Measurements from ENCODE around the gene SIRT5.

SIRT5 gene

GRCh38 chr6:13662651-13663334 lies 88.4 kb downstream of the SIRT5 start:
- Histone ChIP-seq H3K36me3 (replicated peaks; ENCODE audit: low read depth, low read length) (no peaks in the 10 kb centered on the region), H3K79me2 (ENCODE audit: low read length) (peaks cover 74% of the 10 kb centered on the region), H2AFZ (ENCODE audit: low read depth, low read length) (no peak overlapping the region), H3K4me2 (ENCODE audit: low read length) (peak overlapping the region; percentile 20; the same call in 1 of the 2 replicates), H3K27ac (ENCODE audit: low read length) (no peak overlapping the region), H3K9ac (ENCODE audit: low read length) (no peak overlapping the region), H3K4me1 (ENCODE audit: low read length) (peaks cover 14% of the 10 kb centered on the region), H4K20me1 (ENCODE audit: insufficient read depth, low read length) (0 out of 2 replicates have a peak, but pooled peaks cover 6% of the 10 kb centered on the region), H3K9me3 (ENCODE audit: insufficient read depth, low read length) (no peaks in the 10 kb centered on the region), H3K4me3 (ENCODE audit: low read length) (no peak overlapping the region), H3K27me3 (ENCODE audit: low read depth, low read length) (no peaks in the 10 kb centered on the region)
- TF ChIP-seq CTCF (IDR thresholded peaks at IDR 0.05; ENCODE audit: low read depth, low read length) (no peak), EZH2phosphoT487 (IDR thresholded peaks at IDR 0.05; ENCODE audit: low read depth) (no peak)

- H3K79me2 ChIP-seq (ENCODE audit: low read length), result peaks cover 82% of the 10 kb centered on the region
- H3K27me3 ChIP-seq (ENCODE audit: low read depth, low read length), result no peaks in the 10 kb centered on the region
- H2AFZ ChIP-seq (ENCODE audit: low read depth, low read length), result no peak overlapping the region
- peaks cover 22% of the 10 kb centered on the region for H3K4me1 ChIP-seq (ENCODE audit: low read length)
- TF ChIP-seq EZH2phosphoT487 (IDR thresholded peaks at IDR 0.05; ENCODE audit: low read depth) (no peak), CTCF (IDR thresholded peaks at IDR 0.05; ENCODE audit: low read depth, low read length) (no peak)
- no peak overlapping the region for H3K27ac ChIP-seq (ENCODE audit: low read length)
- H3K4me3 ChIP-seq (ENCODE audit: low read length), result no peak overlapping the region
- H3K36me3 ChIP-seq (replicated peaks; ENCODE audit: low read depth, low read length), result no peaks in the 10 kb centered on the region
- H3K9ac ChIP-seq (ENCODE audit: low read length), result no peak overlapping the region
- H4K20me1 ChIP-seq (ENCODE audit: insufficient read depth, low read length), result 0 out of 2 replicates have a peak, but pooled peaks cover 6% of the 10 kb centered on the region
- no peaks in the 10 kb centered on the region for H3K9me3 ChIP-seq (ENCODE audit: insufficient read depth, low read length)
- H3K4me2 ChIP-seq (ENCODE audit: low read length), result no peak overlapping the region
These were observed 89.6 kb downstream of the SIRT5 start for GRCh38 chr6:13663986-13664385.

Data from OCI-LY3 (cell line).